ENCODE results near the gene ZNF827.

Gene ZNF827

DNA sequence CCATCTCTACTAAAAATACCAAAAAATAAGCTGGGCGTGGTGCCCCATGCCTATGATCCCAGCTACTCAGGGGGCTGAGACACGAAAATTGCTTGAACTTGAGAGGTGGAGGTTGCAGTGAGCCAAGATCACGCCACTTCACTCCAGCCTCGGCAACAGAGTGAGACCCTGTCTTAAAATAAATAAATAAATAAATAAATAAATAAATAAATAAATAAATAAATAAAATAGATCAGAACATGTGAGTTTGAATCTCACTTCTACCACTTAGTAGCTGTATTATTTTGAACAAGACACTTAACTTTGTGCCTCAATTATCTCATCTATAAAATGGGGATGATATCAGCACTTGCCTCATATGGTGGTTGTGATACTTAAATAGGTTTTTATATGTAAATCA lies 168.5 kb downstream of the ZNF827 start:
- CTCF ChIA-PET = no interaction called here
- Histone ChIP-seq H3K27ac (ENCODE audit: extremely low read depth, low read depth, low read length) (no peak overlapping the region), H3K36me3 (ENCODE audit: control insufficient read depth in 2 of 2, insufficient read depth in 1 of 2, low read length in 2 of 2) (peaks cover 0 to 33% of the 10 kb centered on the region in 2 experiments; a peak in 1 of 3 replicates), H3K4me3 (ENCODE audit: low read depth, low read length) (no peak overlapping the region), H3K4me1 (ENCODE audit: control insufficient read depth, insufficient read depth, low read length) (no peaks in the 10 kb centered on the region), H3K9me3 (ENCODE audit: control insufficient read depth, insufficient read depth, low read depth, low read length) (no peaks in the 10 kb centered on the region)
- POLR2A ChIA-PET = no interaction called here
- TF ChIP-seq ZNF24 (tag by site-specific recombination; IDR thresholded peaks at IDR 0.05) (no peak), ZNF623 (tag by site-specific recombination; IDR thresholded peaks at IDR 0.05) (peak; percentile 60), ZNF266 (tag by site-specific recombination; IDR thresholded peaks at IDR 0.05; ENCODE audit: low read depth) (0 out of 2 replicates have a peak, but pooled peaks have one; percentile 17), ZNF529 (tag by site-specific recombination; IDR thresholded peaks at IDR 0.05; ENCODE audit: insufficient replicate concordance) (peak; percentile 30), ZNF433 (tag by site-specific recombination; IDR thresholded peaks at IDR 0.05; ENCODE audit: low read depth) (0 out of 2 replicates have a peak, but pooled peaks have one; percentile 36), ZNF19 (tag by site-specific recombination; IDR thresholded peaks at IDR 0.05; ENCODE audit: low read depth) (0 out of 2 replicates have a peak, but pooled peaks have one; percentile 17), ZNF510 (tag by site-specific recombination; IDR thresholded peaks at IDR 0.05; ENCODE audit: insufficient replicate concordance) (peak; percentile 56), BCL11B (tag by site-specific recombination; IDR thresholded peaks at IDR 0.05; ENCODE audit: low read depth) (no peak), ZNF214 (tag by site-specific recombination; IDR thresholded peaks at IDR 0.05; ENCODE audit: borderline replicate concordance) (no peak), ZBTB8A (tag by site-specific recombination; IDR thresholded peaks at IDR 0.05) (peak; percentile 63; the same call in 1 of the 2 replicates), ZNF654 (tag by site-specific recombination; IDR thresholded peaks at IDR 0.05; ENCODE audit: low read depth) (peak; percentile 37), ZFP41 (tag by site-specific recombination; IDR thresholded peaks at IDR 0.05; ENCODE audit: borderline replicate concordance) (no peak), ZXDB (tag by site-specific recombination; IDR thresholded peaks at IDR 0.05) (peak; percentile 39; the same call in 1 of the 2 replicates), ZNF555 (tag by site-specific recombination; conservative IDR thresholded peaks at IDR 0.05) (peak; percentile 72), ZNF140 (tag by site-specific recombination; IDR thresholded peaks at IDR 0.05) (peak; percentile 68; the same call in 1 of the 2 replicates), ZNF394 (tag by site-specific recombination; IDR thresholded peaks at IDR 0.05; ENCODE audit: borderline replicate concordance) (peak; percentile 88; the same call in 1 of the 2 replicates), ZNF426 (tag by site-specific recombination; IDR thresholded peaks at IDR 0.05) (peak; percentile 82), MYNN (tag by site-specific recombination; IDR thresholded peaks at IDR 0.05; ENCODE audit: borderline replicate concordance) (no peak)
- TF ChIP-seq, protein P1, sequence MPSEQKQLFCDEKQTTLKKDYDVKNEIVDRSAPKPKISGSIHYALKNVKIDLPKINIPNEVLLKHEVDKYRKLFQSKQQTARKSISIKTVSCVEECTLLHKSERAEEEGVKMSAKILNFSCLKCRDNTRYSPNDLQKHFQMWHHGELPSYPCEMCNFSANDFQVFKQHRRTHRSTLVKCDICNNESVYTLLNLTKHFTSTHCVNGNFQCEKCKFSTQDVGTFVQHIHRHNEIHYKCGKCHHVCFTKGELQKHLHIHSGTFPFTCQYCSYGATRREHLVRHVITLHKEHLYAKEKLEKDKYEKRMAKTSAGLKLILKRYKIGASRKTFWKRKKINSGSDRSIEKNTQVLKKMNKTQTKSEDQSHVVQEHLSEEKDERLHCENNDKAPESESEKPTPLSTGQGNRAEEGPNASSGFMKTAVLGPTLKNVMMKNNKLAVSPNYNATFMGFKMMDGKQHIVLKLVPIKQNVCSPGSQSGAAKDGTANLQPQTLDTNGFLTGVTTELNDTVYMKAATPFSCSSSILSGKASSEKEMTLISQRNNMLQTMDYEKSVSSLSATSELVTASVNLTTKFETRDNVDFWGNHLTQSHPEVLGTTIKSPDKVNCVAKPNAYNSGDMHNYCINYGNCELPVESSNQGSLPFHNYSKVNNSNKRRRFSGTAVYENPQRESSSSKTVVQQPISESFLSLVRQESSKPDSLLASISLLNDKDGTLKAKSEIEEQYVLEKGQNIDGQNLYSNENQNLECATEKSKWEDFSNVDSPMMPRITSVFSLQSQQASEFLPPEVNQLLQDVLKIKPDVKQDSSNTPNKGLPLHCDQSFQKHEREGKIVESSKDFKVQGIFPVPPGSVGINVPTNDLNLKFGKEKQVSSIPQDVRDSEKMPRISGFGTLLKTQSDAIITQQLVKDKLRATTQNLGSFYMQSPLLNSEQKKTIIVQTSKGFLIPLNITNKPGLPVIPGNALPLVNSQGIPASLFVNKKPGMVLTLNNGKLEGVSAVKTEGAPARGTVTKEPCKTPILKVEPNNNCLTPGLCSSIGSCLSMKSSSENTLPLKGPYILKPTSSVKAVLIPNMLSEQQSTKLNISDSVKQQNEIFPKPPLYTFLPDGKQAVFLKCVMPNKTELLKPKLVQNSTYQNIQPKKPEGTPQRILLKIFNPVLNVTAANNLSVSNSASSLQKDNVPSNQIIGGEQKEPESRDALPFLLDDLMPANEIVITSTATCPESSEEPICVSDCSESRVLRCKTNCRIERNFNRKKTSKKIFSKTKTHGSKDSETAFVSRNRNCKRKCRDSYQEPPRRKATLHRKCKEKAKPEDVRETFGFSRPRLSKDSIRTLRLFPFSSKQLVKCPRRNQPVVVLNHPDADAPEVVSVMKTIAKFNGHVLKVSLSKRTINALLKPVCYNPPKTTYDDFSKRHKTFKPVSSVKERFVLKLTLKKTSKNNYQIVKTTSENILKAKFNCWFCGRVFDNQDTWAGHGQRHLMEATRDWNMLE (tag by site-specific recombination; conservative IDR thresholded peaks at IDR 0.05; ENCODE audit: low read depth) = peak; percentile 76
- TF ChIP-seq, protein P2, sequence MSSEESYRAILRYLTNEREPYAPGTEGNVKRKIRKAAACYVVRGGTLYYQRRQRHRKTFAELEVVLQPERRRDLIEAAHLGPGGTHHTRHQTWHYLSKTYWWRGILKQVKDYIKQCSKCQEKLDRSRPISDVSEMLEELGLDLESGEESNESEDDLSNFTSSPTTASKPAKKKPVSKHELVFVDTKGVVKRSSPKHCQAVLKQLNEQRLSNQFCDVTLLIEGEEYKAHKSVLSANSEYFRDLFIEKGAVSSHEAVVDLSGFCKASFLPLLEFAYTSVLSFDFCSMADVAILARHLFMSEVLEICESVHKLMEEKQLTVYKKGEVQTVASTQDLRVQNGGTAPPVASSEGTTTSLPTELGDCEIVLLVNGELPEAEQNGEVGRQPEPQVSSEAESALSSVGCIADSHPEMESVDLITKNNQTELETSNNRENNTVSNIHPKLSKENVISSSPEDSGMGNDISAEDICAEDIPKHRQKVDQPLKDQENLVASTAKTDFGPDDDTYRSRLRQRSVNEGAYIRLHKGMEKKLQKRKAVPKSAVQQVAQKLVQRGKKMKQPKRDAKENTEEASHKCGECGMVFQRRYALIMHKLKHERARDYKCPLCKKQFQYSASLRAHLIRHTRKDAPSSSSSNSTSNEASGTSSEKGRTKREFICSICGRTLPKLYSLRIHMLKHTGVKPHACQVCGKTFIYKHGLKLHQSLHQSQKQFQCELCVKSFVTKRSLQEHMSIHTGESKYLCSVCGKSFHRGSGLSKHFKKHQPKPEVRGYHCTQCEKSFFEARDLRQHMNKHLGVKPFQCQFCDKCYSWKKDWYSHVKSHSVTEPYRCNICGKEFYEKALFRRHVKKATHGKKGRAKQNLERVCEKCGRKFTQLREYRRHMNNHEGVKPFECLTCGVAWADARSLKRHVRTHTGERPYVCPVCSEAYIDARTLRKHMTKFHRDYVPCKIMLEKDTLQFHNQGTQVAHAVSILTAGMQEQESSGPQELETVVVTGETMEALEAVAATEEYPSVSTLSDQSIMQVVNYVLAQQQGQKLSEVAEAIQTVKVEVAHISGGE (tag by site-specific recombination; conservative IDR thresholded peaks at IDR 0.05; ENCODE audit: low read depth) = peak; percentile 70
- TF ChIP-seq, protein P3, sequence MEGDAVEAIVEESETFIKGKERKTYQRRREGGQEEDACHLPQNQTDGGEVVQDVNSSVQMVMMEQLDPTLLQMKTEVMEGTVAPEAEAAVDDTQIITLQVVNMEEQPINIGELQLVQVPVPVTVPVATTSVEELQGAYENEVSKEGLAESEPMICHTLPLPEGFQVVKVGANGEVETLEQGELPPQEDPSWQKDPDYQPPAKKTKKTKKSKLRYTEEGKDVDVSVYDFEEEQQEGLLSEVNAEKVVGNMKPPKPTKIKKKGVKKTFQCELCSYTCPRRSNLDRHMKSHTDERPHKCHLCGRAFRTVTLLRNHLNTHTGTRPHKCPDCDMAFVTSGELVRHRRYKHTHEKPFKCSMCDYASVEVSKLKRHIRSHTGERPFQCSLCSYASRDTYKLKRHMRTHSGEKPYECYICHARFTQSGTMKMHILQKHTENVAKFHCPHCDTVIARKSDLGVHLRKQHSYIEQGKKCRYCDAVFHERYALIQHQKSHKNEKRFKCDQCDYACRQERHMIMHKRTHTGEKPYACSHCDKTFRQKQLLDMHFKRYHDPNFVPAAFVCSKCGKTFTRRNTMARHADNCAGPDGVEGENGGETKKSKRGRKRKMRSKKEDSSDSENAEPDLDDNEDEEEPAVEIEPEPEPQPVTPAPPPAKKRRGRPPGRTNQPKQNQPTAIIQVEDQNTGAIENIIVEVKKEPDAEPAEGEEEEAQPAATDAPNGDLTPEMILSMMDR (tag by site-specific recombination; IDR thresholded peaks at IDR 0.05) = no peak
- TF ChIP-seq, protein P4, sequence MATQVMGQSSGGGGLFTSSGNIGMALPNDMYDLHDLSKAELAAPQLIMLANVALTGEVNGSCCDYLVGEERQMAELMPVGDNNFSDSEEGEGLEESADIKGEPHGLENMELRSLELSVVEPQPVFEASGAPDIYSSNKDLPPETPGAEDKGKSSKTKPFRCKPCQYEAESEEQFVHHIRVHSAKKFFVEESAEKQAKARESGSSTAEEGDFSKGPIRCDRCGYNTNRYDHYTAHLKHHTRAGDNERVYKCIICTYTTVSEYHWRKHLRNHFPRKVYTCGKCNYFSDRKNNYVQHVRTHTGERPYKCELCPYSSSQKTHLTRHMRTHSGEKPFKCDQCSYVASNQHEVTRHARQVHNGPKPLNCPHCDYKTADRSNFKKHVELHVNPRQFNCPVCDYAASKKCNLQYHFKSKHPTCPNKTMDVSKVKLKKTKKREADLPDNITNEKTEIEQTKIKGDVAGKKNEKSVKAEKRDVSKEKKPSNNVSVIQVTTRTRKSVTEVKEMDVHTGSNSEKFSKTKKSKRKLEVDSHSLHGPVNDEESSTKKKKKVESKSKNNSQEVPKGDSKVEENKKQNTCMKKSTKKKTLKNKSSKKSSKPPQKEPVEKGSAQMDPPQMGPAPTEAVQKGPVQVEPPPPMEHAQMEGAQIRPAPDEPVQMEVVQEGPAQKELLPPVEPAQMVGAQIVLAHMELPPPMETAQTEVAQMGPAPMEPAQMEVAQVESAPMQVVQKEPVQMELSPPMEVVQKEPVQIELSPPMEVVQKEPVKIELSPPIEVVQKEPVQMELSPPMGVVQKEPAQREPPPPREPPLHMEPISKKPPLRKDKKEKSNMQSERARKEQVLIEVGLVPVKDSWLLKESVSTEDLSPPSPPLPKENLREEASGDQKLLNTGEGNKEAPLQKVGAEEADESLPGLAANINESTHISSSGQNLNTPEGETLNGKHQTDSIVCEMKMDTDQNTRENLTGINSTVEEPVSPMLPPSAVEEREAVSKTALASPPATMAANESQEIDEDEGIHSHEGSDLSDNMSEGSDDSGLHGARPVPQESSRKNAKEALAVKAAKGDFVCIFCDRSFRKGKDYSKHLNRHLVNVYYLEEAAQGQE (tag by site-specific recombination; IDR thresholded peaks at IDR 0.05) = peak; percentile 59; the same call in 1 of the 2 replicates
- TF ChIP-seq, protein P5, sequence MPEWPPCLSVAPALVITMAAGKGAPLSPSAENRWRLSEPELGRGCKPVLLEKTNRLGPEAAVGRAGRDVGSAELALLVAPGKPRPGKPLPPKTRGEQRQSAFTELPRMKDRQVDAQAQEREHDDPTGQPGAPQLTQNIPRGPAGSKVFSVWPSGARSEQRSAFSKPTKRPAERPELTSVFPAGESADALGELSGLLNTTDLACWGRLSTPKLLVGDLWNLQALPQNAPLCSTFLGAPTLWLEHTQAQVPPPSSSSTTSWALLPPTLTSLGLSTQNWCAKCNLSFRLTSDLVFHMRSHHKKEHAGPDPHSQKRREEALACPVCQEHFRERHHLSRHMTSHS (tag by site-specific recombination; IDR thresholded peaks at IDR 0.05) = no peak

Measured in HEK293 (cell line).